Fibroblast of gingiva (primary cell): ENCODE results near the gene CFAP99.

ENCODE experiments used
- DNase-seq: peaks from one replicate; pipeline ENCODE4 v3.0.0-alpha.2; 2011; ENCODE audit warnings: low read depth

CFAP99 gene

DNA sequence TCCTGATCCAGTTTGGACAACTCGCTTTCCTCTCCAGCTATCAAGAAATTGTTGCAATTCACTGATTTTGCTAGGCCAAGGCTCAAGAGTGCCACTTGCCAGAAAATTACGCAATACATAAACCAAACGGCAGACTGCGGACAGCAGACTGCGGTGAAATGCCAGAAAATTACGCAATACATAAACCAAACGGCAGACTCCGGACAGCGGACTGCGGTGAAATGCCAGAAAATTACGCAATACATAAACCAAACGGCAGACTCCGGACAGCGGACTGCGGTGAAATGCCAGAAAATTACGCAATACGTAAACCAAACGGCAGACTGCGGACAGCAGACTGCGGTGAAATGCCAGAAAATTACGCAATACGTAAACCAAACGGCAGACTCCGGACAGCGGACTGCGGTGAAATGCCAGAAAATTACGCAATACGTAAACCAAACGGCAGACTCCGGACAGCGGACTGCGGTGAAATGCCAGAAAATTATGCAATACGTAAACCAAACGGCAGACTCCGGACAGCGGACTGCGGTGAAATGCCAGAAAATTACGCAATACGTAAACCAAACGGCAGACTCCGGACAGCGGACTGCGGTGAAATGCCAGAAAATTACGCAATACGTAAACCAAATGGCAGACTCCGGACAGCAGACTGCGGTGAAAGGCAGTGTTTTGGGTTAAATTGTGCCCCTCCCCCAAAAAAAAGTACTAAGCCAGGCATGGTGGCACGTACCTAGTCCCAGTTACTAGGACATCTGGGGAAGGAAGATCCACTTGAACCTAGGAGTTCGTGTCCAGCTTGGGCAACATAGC, 11.4 kb downstream of the CFAP99 start:
- DNase-seq, result peak; percentile 77

- no peak for DNase-seq
These were observed 13.2 kb downstream of the CFAP99 start for GRCh38 chr4:2432004-2432403.

- DNase-seq, result peak; percentile 67
These were observed 14.3 kb downstream of the CFAP99 start for GRCh38 chr4:2432991-2433530.

GRCh38 chr4:2433609-2434350, 15.0 kb downstream of the CFAP99 start:
- DNase-seq, result no peak

DNA sequence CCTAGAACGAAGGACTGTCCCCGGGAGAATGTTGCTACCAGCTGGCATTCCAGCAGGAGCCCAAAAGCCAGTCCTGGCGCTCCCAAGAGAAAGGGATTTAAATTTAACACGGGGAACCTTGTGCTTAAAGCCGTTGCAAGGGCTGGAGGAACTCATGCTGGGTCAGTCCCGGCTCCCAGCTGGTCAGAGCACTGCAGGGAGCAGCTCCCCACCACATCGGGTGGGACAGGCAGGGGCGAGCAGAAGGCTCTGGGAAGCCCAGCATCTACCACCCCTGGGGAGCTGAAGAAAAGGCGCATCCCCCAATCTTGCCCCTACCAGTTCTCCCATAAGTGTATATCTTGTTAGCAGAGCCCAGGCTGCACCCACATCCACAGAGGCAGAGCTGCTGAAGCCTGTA, 15.7 kb downstream of the CFAP99 start:
- no peak for DNase-seq

- peak; percentile 76 for DNase-seq
These were observed 17.5 kb downstream of the CFAP99 start for GRCh38 chr4:2436301-2436700.

- DNase-seq, result no peak
These were observed 18.2 kb downstream of the CFAP99 start for GRCh38 chr4:2436761-2437474.

- DNase-seq, result no peak
These were observed 18.9 kb downstream of the CFAP99 start for GRCh38 chr4:2437475-2438215.

DNA sequence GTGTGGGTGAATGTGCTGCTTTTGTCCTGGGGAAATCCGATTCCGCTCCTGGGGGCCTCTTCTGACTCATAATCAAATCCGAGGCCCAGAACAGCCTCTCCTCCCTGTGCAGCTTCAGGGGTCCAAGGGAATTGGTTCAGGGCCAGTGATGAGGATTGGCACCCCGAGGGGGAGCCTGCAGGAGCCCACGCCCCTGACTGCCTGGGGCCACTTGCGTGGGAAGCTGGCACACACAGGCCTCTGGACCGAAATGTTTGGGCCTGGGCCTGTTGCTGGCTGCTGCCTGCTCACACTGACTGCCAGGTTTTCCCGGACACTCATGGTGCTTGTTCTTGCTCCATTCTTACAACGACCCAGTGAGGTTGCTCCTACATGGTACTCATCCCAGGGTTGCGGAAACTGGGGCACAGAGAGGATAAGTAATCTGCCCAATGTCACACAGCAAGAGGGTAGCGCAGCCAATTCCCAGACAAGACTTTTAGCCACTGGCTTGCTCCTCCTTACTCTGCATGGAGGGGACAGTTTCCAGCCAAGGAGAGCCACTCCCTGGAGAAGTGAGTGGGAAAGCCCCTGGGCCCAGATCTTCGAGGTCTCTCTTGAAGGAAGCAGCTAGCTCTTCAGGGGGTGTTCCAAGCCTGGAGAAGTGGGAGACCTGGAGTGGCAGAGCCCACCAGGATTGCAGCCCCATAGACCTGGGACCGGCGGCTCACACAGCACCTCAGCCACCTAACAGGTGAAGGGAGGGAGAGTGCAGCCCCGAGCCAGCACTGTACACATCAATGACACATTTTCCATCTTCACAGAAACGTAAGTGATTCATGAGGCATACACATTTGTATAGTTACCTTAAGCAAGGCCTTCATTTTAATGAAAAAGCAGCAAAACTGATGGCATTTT, 20.3 kb downstream of the CFAP99 start:
- peak; percentile 11 for DNase-seq

GRCh38 chr4:2441393-2442174, 22.8 kb downstream of the CFAP99 start:
- DNase-seq, result peak; percentile 27

- no peak for DNase-seq
These were observed 23.6 kb downstream of the CFAP99 start for GRCh38 chr4:2442175-2442993.

- no peak for DNase-seq
These were observed 24.4 kb downstream of the CFAP99 start for GRCh38 chr4:2443061-2443730.

DNA sequence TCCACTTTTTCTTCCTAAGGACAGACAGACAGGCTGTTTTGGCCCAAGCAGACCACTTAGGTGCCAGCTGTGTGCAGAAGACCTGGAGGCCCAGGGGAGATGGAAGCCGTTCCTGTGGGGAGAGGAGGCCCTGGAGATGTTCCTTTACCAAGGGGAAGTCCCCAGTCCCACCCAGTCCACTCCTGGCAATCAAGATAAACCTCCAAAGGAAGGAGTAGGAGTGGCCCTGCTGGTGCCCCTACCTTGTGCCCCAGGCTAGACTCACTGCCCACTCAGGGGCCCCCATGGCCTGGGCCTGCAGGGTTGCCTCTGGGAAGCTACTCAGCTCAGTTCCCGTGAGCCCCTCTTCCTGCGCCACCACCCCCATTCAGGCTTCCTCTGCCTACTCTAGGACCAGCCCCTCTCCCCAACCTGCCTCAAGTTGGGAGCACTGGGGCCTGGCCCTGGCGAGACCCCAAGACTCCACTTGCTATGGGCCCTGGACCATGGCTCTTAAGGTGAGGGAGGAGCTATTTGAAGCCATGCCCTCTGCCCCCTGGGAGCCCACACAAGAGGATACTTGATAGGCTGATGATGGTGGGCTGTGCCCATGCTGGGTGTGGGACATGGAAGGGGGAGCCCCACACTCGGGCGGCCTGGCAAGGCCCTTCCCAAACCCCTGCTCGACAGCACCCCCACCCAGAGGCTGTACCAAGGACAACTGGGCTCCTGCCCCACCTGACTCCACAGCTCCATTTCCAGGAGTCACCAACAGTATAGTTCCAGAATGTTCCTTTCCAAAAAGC, 25.4 kb downstream of the CFAP99 start:
- DNase-seq, result no peak

DNA sequence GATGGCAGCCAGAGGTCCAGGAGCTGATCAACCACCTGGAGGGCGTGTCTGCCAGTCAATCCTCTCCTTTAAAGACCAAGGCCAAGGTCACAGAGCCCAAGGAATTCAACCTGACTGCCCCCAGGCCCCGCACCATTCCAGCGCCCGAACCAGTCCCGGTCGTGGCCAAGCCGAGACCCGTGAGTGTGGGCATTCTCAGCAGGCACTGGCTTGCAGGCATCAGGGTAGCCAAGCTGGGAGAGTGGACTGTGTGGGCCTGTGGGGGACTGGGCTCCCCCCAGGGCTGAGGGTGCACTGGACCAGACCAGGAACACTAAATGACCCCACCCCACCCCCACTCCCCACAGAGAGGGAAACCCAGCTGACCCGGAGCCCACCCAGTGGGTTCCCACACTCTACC, 26.4 kb downstream of the CFAP99 start:
- DNase-seq, result no peak

GRCh38 chr4:2445571-2445970, 26.8 kb downstream of the CFAP99 start:
- no peak for DNase-seq

GRCh38 chr4:2446656-2447564, 28.2 kb downstream of the CFAP99 start:
- no peak for DNase-seq

- DNase-seq, result no peak
These were observed 29.8 kb downstream of the CFAP99 start for GRCh38 chr4:2448589-2448988.
